OCI-LY7 (cell line): ENCODE measurements around the gene PSD2. TPM values are rescaled to one million over a fixed set of nuclear protein-coding genes. Genes with fewer than 3 reads are reported as not detected.
A peak's percentile ranks its signal among the peaks of the same experiment; 100 is the strongest.

ENCODE experiments used
- BruUV-seq: library from RNA; stranded (reverse); fragments of 400-500 nt; replicated peaks from 2 replicates; lab custom pipeline; 2021; lab: Mats Ljungman, UMichigan
- CTCF ChIA-PET: fragments of 300-600 bp; sonication (Branson Sonifier 250); formaldehyde crosslinking; loops from one replicate; lab custom pipeline; 2022; ENCODE audit warnings: antibody characterized with exemption; ENCODE audit not compliant: unreplicated experiment; lab: Charles Lee
- POLR2A ChIA-PET: fragments of 300-600 bp; sonication (Branson Sonifier 250); formaldehyde crosslinking; loops from one replicate; lab custom pipeline; 2022; ENCODE audit warnings: antibody characterized with exemption; lab: Charles Lee
- DNase-seq: peaks from one replicate; pipeline ENCODE4 v3.0.0-alpha.2; 2015; ENCODE audit warnings: low spot score
- H2AFZ ChIP-seq: fragments of 200-600 bp; sonication (generic), shearing (Covaris generic); 2 replicates; pipeline ENCODE4 v1.6.1; 2014; ENCODE audit warnings: mild to moderate bottlenecking, antibody characterized with exemption, low read length, moderate library complexity
- H3K27ac ChIP-seq: fragments of 200-600 bp; sonication (generic); 2 replicates; pipeline ENCODE4 v1.5.1; 2014; ENCODE audit warnings: mixed run types, low read depth, mild to moderate bottlenecking, moderate library complexity, low read length, inconsistent platforms; ENCODE audit not compliant: poor library complexity, severe bottlenecking
- H3K36me3 ChIP-seq: fragments of 200-600 bp; sonication (generic); 2 replicates; pipeline ENCODE4 v1.6.1; 2014; ENCODE audit warnings: mild to moderate bottlenecking, antibody characterized with exemption, low read length, moderate library complexity, mixed read lengths; ENCODE audit not compliant: insufficient read depth
- H3K4me1 ChIP-seq: fragments of 200-600 bp; sonication (generic); 2 replicates; pipeline ENCODE4 v1.5.1; 2014; ENCODE audit warnings: mild to moderate bottlenecking, low read length; ENCODE audit not compliant: insufficient read depth, poor library complexity, severe bottlenecking
- H3K4me2 ChIP-seq: fragments of 200-600 bp; sonication (generic); 2 replicates; pipeline ENCODE4 v1.6.1; 2014; ENCODE audit warnings: mild to moderate bottlenecking, low read length
- H3K4me3 ChIP-seq: fragments of 200-600 bp; sonication (generic); 2 replicates; pipeline ENCODE4 v1.5.1; 2014; ENCODE audit warnings: mild to moderate bottlenecking, low read depth, low read length; ENCODE audit not compliant: poor library complexity, severe bottlenecking
- H3K79me2 ChIP-seq: fragments of 200-600 bp; sonication (generic); 2 replicates; pipeline ENCODE4 v1.6.1; 2016; ENCODE audit warnings: low read depth, mild to moderate bottlenecking, low read length, moderate library complexity, mixed read lengths; ENCODE audit not compliant: insufficient read depth
- H3K9me2 ChIP-seq: fragments of 200-600 bp; sonication (generic); 2 replicates; pipeline ENCODE4 v1.6.1; 2016; ENCODE audit warnings: mild to moderate bottlenecking, low read length, mixed read lengths; ENCODE audit not compliant: insufficient read depth
- H3K9me3 ChIP-seq: fragments of 200-600 bp; sonication (generic); 2 replicates; pipeline ENCODE4 v1.6.1; 2014; ENCODE audit warnings: mild to moderate bottlenecking, mixed run types, low read length, mixed read lengths
- H4K20me1 ChIP-seq: fragments of 200-600 bp; sonication (generic); 2 replicates; pipeline ENCODE4 v1.6.1; 2014; ENCODE audit warnings: mild to moderate bottlenecking, antibody characterized with exemption, low read length, moderate library complexity, mixed read lengths; ENCODE audit not compliant: insufficient read depth
- CTCF ChIP-seq: fragments of 200-600 bp; sonication (generic); conservative IDR thresholded peaks from 2 replicates; pipeline ENCODE4 v1.5.1; 2014; ENCODE audit warnings: mild to moderate bottlenecking, antibody characterized with exemption, low read length, moderate library complexity, mixed read lengths
- EZH2phosphoT487 ChIP-seq: fragments of 200-600 bp; sonication (generic); IDR thresholded peaks from 2 replicates; pipeline ENCODE4 v1.6.1; 2018; ENCODE audit warnings: low read depth, borderline replicate concordance, mild to moderate bottlenecking, mixed run types, antibody characterized with exemption, low read length, moderate library complexity, mixed read lengths
- intact Hi-C: fragments of 100-400 bp; cut with micrococcal nuclease; formaldehyde crosslinking; loops from one replicate; pipeline ENCODE4 v1.10.0; 2022; ENCODE audit not compliant: unreplicated experiment
- total RNA-seq, 2 experiments: library from RNA; depleted of rRNA in 1 of 2; stranded (reverse); fragments of >200 nt in 1 of 2; shearing (Covaris generic) in 1 of 2; gene quantifications; 2 replicates each; pipeline ENCODE4 v1.2.3, GENCODE V29; 2014 to 2022

The PSD2 gene
- total RNA-seq, 2 experiments from 2014 or later: 0.11 to 0.13 TPM

- BruUV-seq: no TSS peak
- POLR2A ChIA-PET: interaction anchor here (1.5 kb wide), 1 partner anchor 10 kb away, joined by 3 read pairs; no protein-coding TSS in a partner anchor
- H3K4me2 ChIP-seq: peak overlapping the region; percentile 53; the same call in 1 of the 2 replicates
- no peaks in the 10 kb centered on the region for H3K9me2 ChIP-seq
- H4K20me1 ChIP-seq: no peaks in the 10 kb centered on the region
- CTCF ChIA-PET: no interaction called here
- DNase-seq: no peak
- H3K9me3 ChIP-seq: no peaks in the 10 kb centered on the region
- peaks cover 31% of the 10 kb centered on the region for H3K4me1 ChIP-seq
- intact Hi-C loops: no loop called here
- no peak for TF ChIP-seq CTCF
- peak; percentile 80; the same call in 1 of the 2 replicates for TF ChIP-seq EZH2phosphoT487
- no peak overlapping the region for H3K27ac ChIP-seq
- no peaks in the 10 kb centered on the region for H3K36me3 ChIP-seq
- no peaks in the 10 kb centered on the region for H3K79me2 ChIP-seq
- no peak overlapping the region for H3K4me3 ChIP-seq
- H2AFZ ChIP-seq: no peak overlapping the region
Observed at GRCh38 chr5:139755892-139756671, 39.5 kb upstream of the PSD2 start.

- Histone ChIP-seq H3K27ac (no peak overlapping the region), H3K79me2 (no peaks in the 10 kb centered on the region), H3K4me1 (peaks cover 31% of the 10 kb centered on the region), H3K4me3 (no peak overlapping the region), H3K9me2 (no peaks in the 10 kb centered on the region), H3K36me3 (no peaks in the 10 kb centered on the region), H3K4me2 (no peak overlapping the region), H2AFZ (no peak overlapping the region), H3K9me3 (no peaks in the 10 kb centered on the region), H4K20me1 (no peaks in the 10 kb centered on the region)
- DNase-seq: no peak
- BruUV-seq: no TSS peak
- POLR2A ChIA-PET: no interaction called here
- intact Hi-C loops: no loop called here
- CTCF ChIA-PET: no interaction called here
- TF ChIP-seq CTCF: no peak
- no peak for TF ChIP-seq EZH2phosphoT487
Observed at GRCh38 chr5:139756971-139757370, 38.6 kb upstream of the PSD2 start.
